Spleen (tissue), 7 donors: ENCODE data around the gene COL2A1.

Experiments used
- CTCF ChIP-seq, 11 experiments: fragments of 200-600 bp in 7 of 11; fragments of 450-650 bp in 4 of 11; sonication (generic) in 4 of 11; IDR thresholded peaks in 8 of 11; conservative IDR thresholded peaks in 3 of 11; 1 replicate in 7 of 11; 2 replicates in 4 of 11; pipeline versions ENCODE4 v1.4.0 to v1.8.0; 2016 to 2021; ENCODE audit warnings: antibody characterized with exemption in 11 of 11, inconsistent platforms in 4 of 11, mild to moderate bottlenecking in 1 of 11
- POLR2A ChIP-seq, 3 donors: fragments of 450-650 bp; IDR thresholded peaks; one replicate each; pipeline ENCODE4 v1.5.1; 2017; ENCODE audit warnings: antibody characterized with exemption in 3 of 3, mild to moderate bottlenecking in 1 of 3
- donor health status: DM: no; HTN: no; CAD: no; lungs with moderate emphysema.
- donor health status: DM: no; HTN: no; CAD: no.
- donor health status: DM: no; HTN: no; CAD: no.

DNA sequence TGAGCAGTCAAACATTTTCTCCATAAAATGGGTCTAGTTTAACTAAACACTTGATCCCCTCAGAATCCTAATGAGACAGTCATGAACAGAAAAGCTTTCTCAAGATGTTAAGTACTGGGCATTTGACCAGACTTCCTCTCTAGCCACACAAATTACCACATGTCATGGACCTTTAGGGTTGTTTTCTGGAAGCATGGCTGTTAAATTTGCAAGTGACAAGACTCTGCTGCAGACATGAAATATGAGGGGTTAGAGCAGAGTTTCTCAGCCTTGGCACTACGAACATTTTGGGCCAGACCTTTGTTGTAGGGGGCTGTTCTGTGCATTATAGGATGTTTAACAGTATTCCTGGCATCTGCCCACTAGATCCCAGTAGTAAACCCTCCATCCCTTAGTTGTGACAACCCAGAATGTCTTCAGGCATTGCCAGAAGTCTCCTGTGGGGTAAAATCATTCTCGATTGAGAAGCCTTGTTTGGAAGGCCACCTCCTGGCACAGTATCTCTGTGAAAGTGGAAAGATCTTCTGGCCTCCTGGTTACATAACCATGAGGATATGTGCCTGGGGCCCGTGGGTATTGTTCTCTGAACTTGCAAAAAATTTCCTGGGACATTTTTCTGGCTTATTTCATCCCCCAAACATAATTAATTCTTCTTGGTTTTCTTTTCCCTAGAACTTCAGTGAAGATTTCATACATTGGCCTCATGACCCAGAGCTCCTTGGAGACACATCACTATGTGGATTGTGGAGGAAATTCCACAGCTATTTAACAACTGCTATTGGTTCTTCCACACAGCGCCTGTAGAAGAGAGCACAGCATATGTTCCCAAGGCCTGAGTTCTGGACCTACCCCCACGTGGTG, 36.6 kb downstream of the COL2A1 start:
- TF ChIP-seq CTCF (IDR thresholded peaks at IDR 0.05 in 8 of 11, conservative IDR thresholded peaks at IDR 0.05 in 3 of 11) (no peak), POLR2A (IDR thresholded peaks at IDR 0.05) (no peak)
